ENCODE data around the gene JMJD1C.

The JMJD1C gene

GRCh38 chr10:63348245-63348850 lies 117.4 kb downstream of the JMJD1C start:
- H3K4me1 ChIP-seq (ENCODE audit: insufficient read depth, low read length, poor library complexity, severe bottlenecking) = no peaks in the 10 kb centered on the region
- H3K36me3 ChIP-seq (ENCODE audit: insufficient read depth, low read length) = no peaks in the 10 kb centered on the region
- H4K20me1 ChIP-seq (ENCODE audit: insufficient read depth, low read length, poor library complexity, severe bottlenecking) = peaks cover 3% of the 10 kb centered on the region
- no peak for TF ChIP-seq CTCF (conservative IDR thresholded peaks at IDR 0.05; ENCODE audit: low read length)
- TF ChIP-seq EZH2phosphoT487 (IDR thresholded peaks at IDR 0.05; ENCODE audit: borderline replicate concordance) = no peak
- no peaks in the 10 kb centered on the region for H3K9me3 ChIP-seq (ENCODE audit: insufficient read depth, low read depth, low read length)
- H3K27me3 ChIP-seq (ENCODE audit: insufficient read depth, low read length, poor library complexity, severe bottlenecking) = no peaks in the 10 kb centered on the region
- no peak overlapping the region for H3K9ac ChIP-seq (ENCODE audit: low read depth, low read length, poor library complexity, severe bottlenecking)
- H3K4me3 ChIP-seq (ENCODE audit: low read length, poor library complexity, severe bottlenecking) = no peak overlapping the region
- no peak overlapping the region for H2AFZ ChIP-seq (ENCODE audit: low read length)
- no peaks in the 10 kb centered on the region for H3F3A ChIP-seq (ENCODE audit: low read depth)
- H3K79me2 ChIP-seq (ENCODE audit: insufficient read depth, low read length) = peaks cover 50% of the 10 kb centered on the region
- no peak overlapping the region for H3K4me2 ChIP-seq (ENCODE audit: low read depth, low read length, poor library complexity, severe bottlenecking)
- H3K9me2 ChIP-seq (replicated peaks; ENCODE audit: low read depth, low read length) = no peaks in the 10 kb centered on the region

GRCh38 chr10:63346015-63346441 lies 119.7 kb downstream of the JMJD1C start:
- no peaks in the 10 kb centered on the region for H3K27me3 ChIP-seq (ENCODE audit: insufficient read depth, low read length, poor library complexity, severe bottlenecking)
- peaks cover 43% of the 10 kb centered on the region; the same call in 1 of the 2 replicates for H3K79me2 ChIP-seq (ENCODE audit: insufficient read depth, low read length)
- TF ChIP-seq CTCF (conservative IDR thresholded peaks at IDR 0.05; ENCODE audit: low read length) (no peak), EZH2phosphoT487 (IDR thresholded peaks at IDR 0.05; ENCODE audit: borderline replicate concordance) (no peak)
- peaks cover 7% of the 10 kb centered on the region for H4K20me1 ChIP-seq (ENCODE audit: insufficient read depth, low read length, poor library complexity, severe bottlenecking)
- H3K9me3 ChIP-seq (ENCODE audit: insufficient read depth, low read depth, low read length) = no peaks in the 10 kb centered on the region
- H3K4me1 ChIP-seq (ENCODE audit: insufficient read depth, low read length, poor library complexity, severe bottlenecking) = no peaks in the 10 kb centered on the region
- no peak overlapping the region for H3K9ac ChIP-seq (ENCODE audit: low read depth, low read length, poor library complexity, severe bottlenecking)
- H2AFZ ChIP-seq (ENCODE audit: low read length) = no peak overlapping the region
- H3K36me3 ChIP-seq (ENCODE audit: insufficient read depth, low read length) = no peaks in the 10 kb centered on the region
- no peaks in the 10 kb centered on the region for H3K9me2 ChIP-seq (replicated peaks; ENCODE audit: low read depth, low read length)
- H3F3A ChIP-seq (ENCODE audit: low read depth) = no peaks in the 10 kb centered on the region
- H3K4me3 ChIP-seq (ENCODE audit: low read length, poor library complexity, severe bottlenecking) = no peak overlapping the region
- H3K4me2 ChIP-seq (ENCODE audit: low read depth, low read length, poor library complexity, severe bottlenecking) = no peak overlapping the region

- no peaks in the 10 kb centered on the region for H3K9me2 ChIP-seq (replicated peaks; ENCODE audit: low read depth, low read length)
- peaks cover 5% of the 10 kb centered on the region for H4K20me1 ChIP-seq (ENCODE audit: insufficient read depth, low read length, poor library complexity, severe bottlenecking)
- no peaks in the 10 kb centered on the region for H3F3A ChIP-seq (ENCODE audit: low read depth)
- no peaks in the 10 kb centered on the region for H3K27me3 ChIP-seq (ENCODE audit: insufficient read depth, low read length, poor library complexity, severe bottlenecking)
- H2AFZ ChIP-seq (ENCODE audit: low read length) = no peak overlapping the region
- no peak overlapping the region for H3K4me2 ChIP-seq (ENCODE audit: low read depth, low read length, poor library complexity, severe bottlenecking)
- H3K36me3 ChIP-seq (ENCODE audit: insufficient read depth, low read length) = no peaks in the 10 kb centered on the region; the same call in 1 of the 2 replicates
- peaks cover 46% of the 10 kb centered on the region; the same call in 1 of the 2 replicates for H3K79me2 ChIP-seq (ENCODE audit: insufficient read depth, low read length)
- no peak overlapping the region for H3K4me3 ChIP-seq (ENCODE audit: low read length, poor library complexity, severe bottlenecking)
- no peak for TF ChIP-seq CTCF (conservative IDR thresholded peaks at IDR 0.05; ENCODE audit: low read length)
- TF ChIP-seq EZH2phosphoT487 (IDR thresholded peaks at IDR 0.05; ENCODE audit: borderline replicate concordance) = no peak
- no peak overlapping the region for H3K9ac ChIP-seq (ENCODE audit: low read depth, low read length, poor library complexity, severe bottlenecking)
- no peaks in the 10 kb centered on the region for H3K9me3 ChIP-seq (ENCODE audit: insufficient read depth, low read depth, low read length)
- H3K4me1 ChIP-seq (ENCODE audit: insufficient read depth, low read length, poor library complexity, severe bottlenecking) = no peaks in the 10 kb centered on the region
These were observed 121.5 kb downstream of the JMJD1C start for GRCh38 chr10:63344269-63344668.

Measured in Loucy (cell line).